Measurements from ENCODE around the gene SFXN3. TPM values are rescaled to one million over a fixed set of nuclear protein-coding genes. Genes with fewer than 3 reads are reported as not detected.
A peak's percentile ranks its signal among the peaks of the same experiment; 100 is the strongest.

The SFXN3 gene
- total RNA-seq, 1 donor from 2014 or later = 13.4 TPM

- Histone ChIP-seq H3K9me3 (replicated peaks) (no peaks in the 10 kb centered on the region), H3K4me3 (no peak overlapping the region), H3K27ac (replicated peaks) (no peak overlapping the region), H3K36me3 (peaks cover 51% of the 10 kb centered on the region), H3K4me1 (peaks cover 40% of the 10 kb centered on the region), H3K27me3 (ENCODE audit: low read depth) (no peaks in the 10 kb centered on the region)
- DNase-seq = no peak
- intact Hi-C loops (cut with micrococcal nuclease) = no loop called here
- TF ChIP-seq CTCF (IDR thresholded peaks at IDR 0.05; ENCODE audit: borderline replicate concordance) = no peak
These were observed 41.9 kb upstream of the SFXN3 start for GRCh38 chr10:100989088-100989487.

GRCh38 chr10:100993986-100994708 is 36.9 kb upstream of the SFXN3 start:
- H3K4me1 ChIP-seq = peaks cover 34% of the 10 kb centered on the region
- peak; percentile 79 for TF ChIP-seq CTCF (IDR thresholded peaks at IDR 0.05; ENCODE audit: borderline replicate concordance)
- no peak for DNase-seq
- no peak overlapping the region for H3K4me3 ChIP-seq
- peaks cover 44% of the 10 kb centered on the region for H3K36me3 ChIP-seq
- H3K27me3 ChIP-seq (ENCODE audit: low read depth) = no peaks in the 10 kb centered on the region
- no peaks in the 10 kb centered on the region for H3K9me3 ChIP-seq (replicated peaks)
- no peak overlapping the region for H3K27ac ChIP-seq (replicated peaks)
- intact Hi-C loops (cut with micrococcal nuclease) = no loop called here

- no peaks in the 10 kb centered on the region for H3K9me3 ChIP-seq (replicated peaks)
- intact Hi-C loops (cut with micrococcal nuclease) = no loop called here
- no peak for TF ChIP-seq CTCF (IDR thresholded peaks at IDR 0.05; ENCODE audit: borderline replicate concordance)
- DNase-seq = no peak
- H3K36me3 ChIP-seq = peaks cover 35% of the 10 kb centered on the region
- no peaks in the 10 kb centered on the region for H3K27me3 ChIP-seq (ENCODE audit: low read depth)
- peaks cover 37% of the 10 kb centered on the region for H3K4me1 ChIP-seq
- H3K27ac ChIP-seq (replicated peaks) = no peak overlapping the region
- no peak overlapping the region for H3K4me3 ChIP-seq
These were observed 35.9 kb upstream of the SFXN3 start for GRCh38 chr10:100995181-100995580.

- DNase-seq = no peak
- intact Hi-C loops (cut with micrococcal nuclease) = no loop called here
- no peaks in the 10 kb centered on the region for H3K27me3 ChIP-seq (ENCODE audit: low read depth)
- H3K9me3 ChIP-seq (replicated peaks) = no peaks in the 10 kb centered on the region
- peaks cover 18% of the 10 kb centered on the region for H3K36me3 ChIP-seq
- H3K4me3 ChIP-seq = peak overlapping the region; percentile 96
- no peak for TF ChIP-seq CTCF (IDR thresholded peaks at IDR 0.05; ENCODE audit: borderline replicate concordance)
- H3K4me1 ChIP-seq = peaks cover 54% of the 10 kb centered on the region
- H3K27ac ChIP-seq (replicated peaks) = peak overlapping the region; percentile 100
These were observed 34.2 kb upstream of the SFXN3 start for GRCh38 chr10:100996678-100997359.

GRCh38 chr10:100997360-100998182 is 33.5 kb upstream of the SFXN3 start:
- TF ChIP-seq CTCF (IDR thresholded peaks at IDR 0.05; ENCODE audit: borderline replicate concordance) = peak; percentile 89
- Histone ChIP-seq H3K9me3 (replicated peaks) (no peaks in the 10 kb centered on the region), H3K27ac (replicated peaks) (peak overlapping the region; percentile 100), H3K4me1 (peaks cover 61% of the 10 kb centered on the region), H3K36me3 (peaks cover 17% of the 10 kb centered on the region), H3K4me3 (peak overlapping the region; percentile 96), H3K27me3 (ENCODE audit: low read depth) (no peaks in the 10 kb centered on the region)
- peak; percentile 76 for DNase-seq
- intact Hi-C loops (cut with micrococcal nuclease) = no loop called here
